K562 (cell line): Measurements from ENCODE around the gene ADTRP. TPM values are rescaled to one million over a fixed set of nuclear protein-coding genes. Genes with fewer than 3 reads are reported as not detected.

ENCODE experiments used
- ATAC-seq: fragments of 200-7000 bp; cut with Tn5 transposase; 3 replicates; pipeline ENCODE4 v1.9.1; 2020; ENCODE audit warnings: moderate library complexity
- BruUV-seq: library from RNA; stranded (reverse); fragments of 400-500 nt; replicated peaks from 2 replicates; lab custom pipeline; 2021; lab: Mats Ljungman, UMichigan
- CTCF ChIA-PET: fragments of 300-600 bp; formaldehyde crosslinking; extraction: SDS; loops from one replicate; lab custom pipeline; 2021; ENCODE audit warnings: low intra/inter-chr PET ratio; lab: Yijun Ruan, JAX
- POLR2A ChIA-PET: fragments of 300-600, 350-650 bp; sonication (Branson Sonifier 250); formaldehyde crosslinking; extraction: SDS; loops from one replicate; lab custom pipeline; 2021; ENCODE audit warnings: antibody characterized with exemption, inconsistent platforms; lab: Yijun Ruan, JAX
- DNase-seq, 4 experiments: peaks; one replicate each; pipeline versions ENCODE4 v3.0.0 to v3.0.0-alpha.2; 2011 to 2018; ENCODE audit warnings: low spot score in 3 of 4, mixed read lengths in 3 of 4; ENCODE audit errors: extremely low read depth in 1 of 4
- FAIRE-seq: peaks from 2 replicates; lab custom pipeline; 2011; peaks lifted over from hg19 to GRCh38; lab: Jason Lieb, UNC
- H2AFZ ChIP-seq: 2 replicates; pipeline ENCODE4 v1.6.0; 2011; ENCODE audit warnings: low read depth, low read length, control low read depth, inconsistent platforms
- H3K27ac ChIP-seq: fragments of 200-600 bp; 3 replicates; pipeline ENCODE4 v1.8.0; 2011; ENCODE audit warnings: low read depth, mild to moderate bottlenecking, control low read depth, inconsistent platforms, low read length, moderate library complexity, mixed read lengths; ENCODE audit errors: extremely low read depth
- H3K27me3 ChIP-seq, 2 experiments: fragments of 300-600 bp in 1 of 2; 2 replicates in 1 of 2; 3 replicates in 1 of 2; pipeline versions ENCODE4 v1.6.0 to v1.8.0; 2011; ENCODE audit warnings: inconsistent platforms in 2 of 2, low read length in 2 of 2, mild to moderate bottlenecking in 1 of 2, mixed read lengths in 1 of 2, moderate library complexity in 1 of 2; ENCODE audit not compliant: control insufficient read depth in 2 of 2, insufficient read depth in 2 of 2
- H3K36me3 ChIP-seq: fragments of 300-600 bp; 3 replicates; pipeline ENCODE4 v1.8.0; 2011; ENCODE audit warnings: mild to moderate bottlenecking, low read length, inconsistent platforms; ENCODE audit not compliant: control insufficient read depth, insufficient read depth
- H3K4me1 ChIP-seq, 2 experiments: fragments of 200-600 bp in 1 of 2; replicated peaks in 1 of 2; 2 replicates in 1 of 2; 3 replicates in 1 of 2; pipeline versions ENCODE4 v1.5.1 to v1.8.0; 2011; ENCODE audit warnings: inconsistent platforms in 2 of 2, low read length in 2 of 2, mild to moderate bottlenecking in 1 of 2, mixed read lengths in 1 of 2, moderate library complexity in 1 of 2; ENCODE audit not compliant: control insufficient read depth in 2 of 2, insufficient read depth in 2 of 2
- H3K4me2 ChIP-seq: 2 replicates; pipeline ENCODE4 v1.6.1; 2011; ENCODE audit warnings: low read length, control low read depth, inconsistent platforms, mixed read lengths; ENCODE audit not compliant: insufficient read depth
- H3K4me3 ChIP-seq: fragments of 200-600 bp; sonication (generic), shearing (Covaris generic); 2 replicates; pipeline ENCODE4 v1.5.1; 2016; ENCODE audit warnings: control low read depth, inconsistent platforms
- H3K79me2 ChIP-seq: fragments of 200-600 bp; 3 replicates; pipeline ENCODE4 v1.8.0; 2011; ENCODE audit warnings: low read length, inconsistent platforms; ENCODE audit not compliant: control insufficient read depth, insufficient read depth
- H3K9ac ChIP-seq, 2 experiments: 2 replicates each; pipeline versions ENCODE4 v1.6.0 to v1.6.1; 2011; ENCODE audit warnings: low read depth in 2 of 2, low read length in 2 of 2, control low read depth in 1 of 2, inconsistent platforms in 1 of 2, mild to moderate bottlenecking in 1 of 2, mixed read lengths in 1 of 2; ENCODE audit not compliant: insufficient read depth in 1 of 2
- H3K9me1 ChIP-seq: one replicate; pipeline ENCODE4 v1.6.0; 2011; ENCODE audit warnings: inconsistent platforms, mild to moderate bottlenecking, low read length, moderate library complexity; ENCODE audit not compliant: control insufficient read depth, insufficient read depth
- H3K9me3 ChIP-seq: replicated peaks from 2 replicates; pipeline ENCODE4 v1.5.1; 2011; ENCODE audit warnings: low read depth, low read length, inconsistent platforms; ENCODE audit not compliant: control insufficient read depth, insufficient read depth
- H4K20me1 ChIP-seq: replicated peaks from 2 replicates; pipeline ENCODE4 v1.6.1; 2011; ENCODE audit warnings: low read length, inconsistent platforms, mixed read lengths; ENCODE audit not compliant: control insufficient read depth, insufficient read depth
- DIDO1 ChIP-seq: fragments of 450-650 bp; IDR thresholded peaks from 2 replicates; pipeline ENCODE4 v1.6.1; 2016; ENCODE audit warnings: low read depth, missing biosample characterization, missing genetic modification characterization
- ETS1 ChIP-seq: conservative IDR thresholded peaks from 2 replicates; pipeline ENCODE4 v1.6.1; 2011; ENCODE audit warnings: low read depth, mild to moderate bottlenecking, low read length; ENCODE audit not compliant: control insufficient read depth
- FOXJ3 ChIP-seq: sonication (generic); formaldehyde crosslinking; IDR thresholded peaks from 2 replicates; pipeline ENCODE4 v1.4.0; 2020; ENCODE audit warnings: mild to moderate bottlenecking, missing genetic modification reagents
- GATAD2A ChIP-seq: fragments of 450-650 bp; IDR thresholded peaks from 2 replicates; pipeline ENCODE4 v1.6.1; 2017
- IFI16 ChIP-seq: fragments of 250-450 bp; sonication (Bioruptor Pico); IDR thresholded peaks from 2 replicates; pipeline ENCODE4 v2.1.2; 2022; ENCODE audit warnings: mild to moderate bottlenecking, inconsistent platforms
- NR4A1 ChIP-seq, 2 experiments: fragments of 250-450 bp in 1 of 2; fragments of 450-650 bp in 1 of 2; sonication (Bioruptor Pico) in 1 of 2; IDR thresholded peaks; 2 replicates each; pipeline versions ENCODE4 v1.4.0 to v1.6.1; 2016 to 2020; ENCODE audit warnings: mild to moderate bottlenecking in 2 of 2, missing compliant biosample characterization in 1 of 2, missing genetic modification characterization in 1 of 2, moderate library complexity in 1 of 2
- RNF2 ChIP-seq: sonication (generic); IDR thresholded peaks from 2 replicates; pipeline ENCODE4 v1.6.1; 2016
- SMAD3 ChIP-seq: fragments of 450-650 bp; formaldehyde crosslinking; conservative IDR thresholded peaks from 2 replicates; pipeline ENCODE4 v1.4.0; 2020; ENCODE audit warnings: mild to moderate bottlenecking
- ZBTB40 ChIP-seq, 2 experiments: fragments of 450-650 bp in 1 of 2; sonication (generic) in 1 of 2; formaldehyde crosslinking in 1 of 2; IDR thresholded peaks; 2 replicates each; pipeline versions ENCODE4 v1.7.1 to v1.9.0; 2016 to 2022; ENCODE audit warnings: inconsistent platforms in 1 of 2, mild to moderate bottlenecking in 1 of 2, missing genetic modification reagents in 1 of 2
- ZFPM2 ChIP-seq: fragments of 250-450 bp; sonication (Bioruptor Pico); IDR thresholded peaks from 2 replicates; pipeline ENCODE4 v1.5.1; 2022; ENCODE audit warnings: mild to moderate bottlenecking
- ZNF431 ChIP-seq: sonication (generic); formaldehyde crosslinking; IDR thresholded peaks from 2 replicates; pipeline ENCODE4 v1.8.0; 2022; ENCODE audit warnings: mild to moderate bottlenecking, missing genetic modification reagents
- WGBS: fragments of 100-300 bp; shearing (Covaris generic); methylation state at CpG from one replicate; pipeline ENCODE4 v1.1.6; 2016; ENCODE audit warnings: low coverage, mixed read lengths; ENCODE audit not compliant: insufficient coverage; ENCODE audit errors: missing lambda C conversion rate; 5-methylcytosine and 5-hydroxymethylcytosine counted together
- in situ Hi-C: fragments of 300-500 bp; cut with MboI; formaldehyde crosslinking; loops from 4 replicates; pipeline ENCODE4 v1.15.0; 2018; ENCODE audit warnings: inconsistent platforms, mixed read lengths
- intact Hi-C: fragments of 100-400 bp; cut with micrococcal nuclease; formaldehyde crosslinking; loops from 2 replicates; pipeline ENCODE4 v1.14.2; 2022
- polyA plus RNA-seq, 8 experiments: library from polyadenylated mRNA; depleted of rRNA in 4 of 8; stranded (reverse) in 5 of 8; unstranded in 3 of 8; fragments of >200 nt; fragmentation: Nextera tagmentation in 2 of 8; fragmentation: Illumina TruSeq in 1 of 8; extraction: Ambion mirVana in 2 of 8; extraction: Trizol in 1 of 8; gene quantifications; 2 replicates each; pipeline versions ENCODE4 v1.2.1 to v1.2.3, GENCODE V29; 2011 to 2014; ENCODE audit warnings: inconsistent platforms in 1 of 8, missing spikeins in 1 of 8
- total RNA-seq, 7 experiments: library from RNA; depleted of rRNA in 6 of 7; stranded (reverse); fragments of >200 nt in 6 of 7; fragmentation: Illumina TruSeq in 2 of 7; extraction: Trizol in 2 of 7; gene quantifications; 2 replicates each; pipeline versions ENCODE4 v1.2.1 to v1.2.3, GENCODE V29; 2011 to 2021; ENCODE audit warnings: low replicate concordance in 1 of 7

ADTRP gene
- total and polyA plus RNA-seq, 9 of the 15 experiments (the other 6 are each of a cell fraction or from before 2014, with no cell fraction given), result 7.4 to 24.0 (median 13.6) TPM

- ChIA-PET CTCF (interaction anchor here (0.6 kb wide), 1 partner anchor 27 kb away, joined by 3 read pairs; no protein-coding TSS in a partner anchor), POLR2A (interaction anchor here (1.0 kb wide), 1 partner anchor 12 kb away, joined by 3 read pairs; no protein-coding TSS in a partner anchor)
- Histone ChIP-seq H3K27ac (no peak overlapping the region), H3K79me2 (no peaks in the 10 kb centered on the region), H3K9me1 (no peaks in the 10 kb centered on the region), H3K4me2 (no peak overlapping the region), H3K4me3 (no peak overlapping the region), H4K20me1 (no peaks in the 10 kb centered on the region), H3K4me1 (no peaks in the 10 kb centered on the region), H3K36me3 (no peaks in the 10 kb centered on the region), H3K9me3 (peaks cover 6% of the 10 kb centered on the region; the same call in 1 of the 2 replicates), H3K9ac (no peak overlapping the region), H2AFZ (peak overlapping the region; percentile 29; the same call in 1 of the 2 replicates), H3K27me3 (no peaks in the 10 kb centered on the region)
- no peak for FAIRE-seq
- no peak for ATAC-seq
- WGBS, result 52% methylated on average over 7 of the region's 7 CpGs
- DNase-seq, result no peak
- intact Hi-C loops, result no loop called here
- in situ Hi-C loops, result no loop called here
- no TSS peak for BruUV-seq
- TF ChIP-seq RNF2 (no peak), DIDO1 (tag) (no peak), IFI16 (no peak), NR4A1 (CRISPR knock-in tag; IDR thresholded peaks at IDR 0.05) (no peak), NR4A1 (tag; IDR thresholded peaks at IDR 0.05) (no peak), ETS1 (no peak), ZBTB40 (IDR thresholded peaks at IDR 0.05) (no peak), ZBTB40 (CRISPR knock-in tag; IDR thresholded peaks at IDR 0.05) (no peak), GATAD2A (no peak), ZNF431 (CRISPR knock-in tag) (no peak), ZFPM2 (CRISPR knock-in tag) (no peak), SMAD3 (CRISPR knock-in tag) (no peak), FOXJ3 (CRISPR knock-in tag) (no peak)
Measured at GRCh38 chr6:11798538-11798937, 19.9 kb upstream of the ADTRP start.
